Prostate gland (tissue), 2 donors: ENCODE measurements around the gene HDAC4.

Experiments
- CTCF ChIP-seq, 4 experiments: fragments of 200-600 bp in 2 of 4; fragments of 450-650 bp in 2 of 4; sonication (generic) in 2 of 4; IDR thresholded peaks; 1 replicate in 3 of 4; 2 replicates in 1 of 4; pipeline ENCODE4 v1.5.1; 2016 to 2019; ENCODE audit warnings: antibody characterized with exemption in 4 of 4, mild to moderate bottlenecking in 2 of 4, moderate library complexity in 2 of 4
- POLR2A ChIP-seq: fragments of 450-650 bp; IDR thresholded peaks from one replicate; pipeline ENCODE4 v1.6.1; 2016; ENCODE audit warnings: antibody characterized with exemption, mild to moderate bottlenecking
- POLR2AphosphoS5 ChIP-seq: sonication (generic); formaldehyde crosslinking; IDR thresholded peaks from one replicate; pipeline ENCODE4 v1.6.1; 2017; ENCODE audit warnings: antibody characterized with exemption

- no peak for TF ChIP-seq POLR2AphosphoS5
- no peak for TF ChIP-seq CTCF (IDR thresholded peaks at IDR 0.05)
- no peak for TF ChIP-seq POLR2A
These were observed 346.9 kb downstream of the HDAC4 start for GRCh38 chr2:239053801-239054503.
